Measurements from ENCODE around the gene MAP3K10.

Gene MAP3K10

DNA sequence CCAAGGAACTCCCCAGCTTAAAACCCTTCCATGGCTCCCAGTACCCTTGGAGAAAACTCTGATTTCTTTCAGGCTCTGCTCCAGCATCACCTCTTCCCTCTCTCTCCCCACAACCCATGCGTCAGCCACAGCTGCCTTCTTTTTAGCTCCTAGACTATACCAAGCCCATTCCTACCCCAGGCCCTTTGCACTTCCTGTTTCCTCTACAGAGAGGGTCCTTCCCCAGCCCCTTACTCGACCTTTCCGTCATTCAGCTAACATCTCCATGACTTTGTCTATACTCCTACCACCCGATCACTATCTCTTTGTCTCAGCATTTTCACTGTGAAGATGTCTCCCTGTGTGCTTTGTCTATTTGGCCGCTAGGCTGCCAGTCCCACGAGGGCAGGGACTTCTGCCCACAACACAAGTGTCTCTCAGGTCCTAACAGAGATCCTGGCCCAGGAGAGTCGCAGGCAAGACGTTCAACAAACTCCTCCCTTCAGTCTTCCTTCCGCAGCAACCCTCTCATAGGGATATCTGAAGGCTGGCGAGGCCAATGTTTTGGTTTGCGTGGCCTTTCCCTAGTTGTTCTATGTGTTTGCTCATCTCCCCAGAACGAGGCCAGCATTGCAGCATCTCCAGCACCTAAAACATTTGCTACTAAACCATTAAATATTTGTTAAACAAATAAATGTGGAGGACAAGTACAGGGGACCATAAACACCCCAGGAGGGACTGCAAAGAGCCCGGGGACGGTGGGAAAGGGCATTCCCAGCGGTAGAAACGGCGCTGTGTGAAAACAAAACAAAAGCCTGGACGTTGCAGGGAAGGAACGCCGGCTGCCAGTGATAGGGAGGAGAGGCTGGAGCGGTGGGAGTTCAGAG lies 34.4 kb downstream of the MAP3K10 start:
- no peaks in the 10 kb centered on the region for H3K27me3 ChIP-seq (ENCODE audit: insufficient read depth, low read length)
- no peaks in the 10 kb centered on the region for H3K4me1 ChIP-seq (ENCODE audit: insufficient read depth, low read length)
- no peaks in the 10 kb centered on the region for H3K9me3 ChIP-seq (ENCODE audit: low read length)
- no peaks in the 10 kb centered on the region for H3K36me3 ChIP-seq (ENCODE audit: insufficient read depth, low read length)
- H3K4me3 ChIP-seq (ENCODE audit: low read length), result no peak overlapping the region
- no peak overlapping the region for H2AFZ ChIP-seq (ENCODE audit: low read depth, low read length)

DNA sequence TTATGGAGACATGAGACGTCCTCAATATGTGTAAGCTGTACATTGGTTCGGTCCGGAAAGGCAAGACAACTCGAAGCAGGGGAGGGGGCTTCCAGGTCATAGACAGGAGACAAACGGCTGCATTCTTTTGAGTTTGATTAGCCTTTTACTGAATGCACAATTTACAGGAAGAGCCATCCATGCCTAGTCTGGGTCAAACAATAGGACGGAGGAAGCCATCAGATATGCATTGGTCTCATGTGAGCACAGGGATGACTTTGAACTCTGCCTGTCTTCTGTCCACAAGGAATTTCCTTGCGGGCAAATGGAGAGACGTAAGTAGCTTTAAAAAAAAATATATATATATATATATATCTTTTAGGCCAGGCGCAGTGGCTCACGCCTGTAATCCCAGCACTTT lies 37.1 kb downstream of the MAP3K10 start:
- no peak overlapping the region for H2AFZ ChIP-seq (ENCODE audit: low read depth, low read length)
- no peaks in the 10 kb centered on the region for H3K36me3 ChIP-seq (ENCODE audit: insufficient read depth, low read length)
- H3K4me1 ChIP-seq (ENCODE audit: insufficient read depth, low read length), result peaks cover 16% of the 10 kb centered on the region
- H3K27me3 ChIP-seq (ENCODE audit: insufficient read depth, low read length), result no peaks in the 10 kb centered on the region
- no peaks in the 10 kb centered on the region for H3K9me3 ChIP-seq (ENCODE audit: low read length)
- H3K4me3 ChIP-seq (ENCODE audit: low read length), result no peak overlapping the region

DNA sequence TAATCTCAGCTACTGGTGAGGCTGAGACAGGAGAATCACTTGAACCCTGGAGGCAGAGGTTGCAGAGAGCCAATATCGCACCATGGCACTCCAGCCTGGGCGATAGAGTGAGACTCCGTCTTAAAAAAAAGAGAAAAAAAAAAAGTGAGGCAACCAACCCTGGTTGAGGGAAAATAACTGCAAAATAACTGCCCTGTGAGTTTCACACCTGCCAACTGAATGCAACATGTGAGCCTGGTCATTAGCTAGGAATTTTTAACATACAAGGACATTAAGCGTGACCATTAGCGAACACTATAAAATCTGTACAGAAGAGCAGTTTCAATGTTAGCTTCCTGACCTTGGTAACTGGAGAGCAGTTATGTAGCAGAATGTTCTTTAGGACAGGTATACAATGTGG lies 37.6 kb downstream of the MAP3K10 start:
- no peak overlapping the region for H3K4me3 ChIP-seq (ENCODE audit: low read length)
- no peak overlapping the region for H2AFZ ChIP-seq (ENCODE audit: low read depth, low read length)
- no peaks in the 10 kb centered on the region for H3K36me3 ChIP-seq (ENCODE audit: insufficient read depth, low read length)
- peaks cover 16% of the 10 kb centered on the region for H3K4me1 ChIP-seq (ENCODE audit: insufficient read depth, low read length)
- H3K9me3 ChIP-seq (ENCODE audit: low read length), result no peaks in the 10 kb centered on the region
- H3K27me3 ChIP-seq (ENCODE audit: insufficient read depth, low read length), result no peaks in the 10 kb centered on the region

DNA sequence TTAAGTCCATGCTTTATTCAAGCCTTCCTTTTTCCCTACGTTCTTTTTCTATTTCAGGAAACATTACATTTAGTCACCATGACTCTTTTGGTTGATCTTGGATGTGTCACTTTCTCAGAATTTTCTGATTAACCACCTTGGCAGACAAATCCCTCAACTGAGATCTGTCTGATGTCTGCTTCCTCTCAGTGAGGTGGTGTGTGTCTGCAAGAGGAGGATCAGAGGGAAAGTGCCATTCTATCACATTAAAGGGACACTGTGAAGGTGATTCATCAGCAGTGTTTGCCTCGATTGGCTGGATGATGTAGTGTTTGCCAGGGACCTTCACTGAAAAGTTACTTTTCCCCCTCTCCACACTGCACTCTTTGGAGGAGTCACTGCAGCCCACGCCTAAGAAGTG lies 38.3 kb downstream of the MAP3K10 start:
- no peaks in the 10 kb centered on the region for H3K9me3 ChIP-seq (ENCODE audit: low read length)
- H3K36me3 ChIP-seq (ENCODE audit: insufficient read depth, low read length), result no peaks in the 10 kb centered on the region
- no peak overlapping the region for H3K4me3 ChIP-seq (ENCODE audit: low read length)
- H2AFZ ChIP-seq (ENCODE audit: low read depth, low read length), result no peak overlapping the region
- no peaks in the 10 kb centered on the region for H3K27me3 ChIP-seq (ENCODE audit: insufficient read depth, low read length)
- peaks cover 16% of the 10 kb centered on the region for H3K4me1 ChIP-seq (ENCODE audit: insufficient read depth, low read length)

DNA sequence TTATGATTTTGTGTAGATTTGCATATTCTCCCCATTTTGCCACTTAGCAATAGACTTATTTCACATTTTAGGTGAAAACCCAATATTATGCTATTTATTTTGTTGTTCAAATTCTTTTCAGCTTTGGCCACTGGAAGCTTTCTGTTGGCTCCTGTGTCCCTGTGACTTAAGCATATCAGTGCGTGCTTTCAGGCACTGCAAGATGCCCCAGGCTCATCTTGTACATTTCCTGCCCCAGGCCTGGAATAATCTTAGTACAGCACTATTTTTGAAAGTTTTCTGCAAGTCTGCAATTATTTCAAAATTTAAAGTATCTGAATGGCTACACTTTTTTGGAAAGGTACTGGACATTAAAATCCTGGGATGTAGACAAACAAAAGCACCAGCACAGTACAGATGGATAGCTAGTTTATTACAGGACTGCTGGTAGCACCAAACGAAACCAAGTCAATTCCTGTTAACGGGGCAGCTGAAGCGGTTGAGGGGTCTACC lies 38.7 kb downstream of the MAP3K10 start:
- no peak overlapping the region for H3K4me3 ChIP-seq (ENCODE audit: low read length)
- H3K27me3 ChIP-seq (ENCODE audit: insufficient read depth, low read length), result no peaks in the 10 kb centered on the region
- no peaks in the 10 kb centered on the region for H3K36me3 ChIP-seq (ENCODE audit: insufficient read depth, low read length)
- no peak overlapping the region for H2AFZ ChIP-seq (ENCODE audit: low read depth, low read length)
- H3K4me1 ChIP-seq (ENCODE audit: insufficient read depth, low read length), result peaks cover 16% of the 10 kb centered on the region
- H3K9me3 ChIP-seq (ENCODE audit: low read length), result no peaks in the 10 kb centered on the region

DNA sequence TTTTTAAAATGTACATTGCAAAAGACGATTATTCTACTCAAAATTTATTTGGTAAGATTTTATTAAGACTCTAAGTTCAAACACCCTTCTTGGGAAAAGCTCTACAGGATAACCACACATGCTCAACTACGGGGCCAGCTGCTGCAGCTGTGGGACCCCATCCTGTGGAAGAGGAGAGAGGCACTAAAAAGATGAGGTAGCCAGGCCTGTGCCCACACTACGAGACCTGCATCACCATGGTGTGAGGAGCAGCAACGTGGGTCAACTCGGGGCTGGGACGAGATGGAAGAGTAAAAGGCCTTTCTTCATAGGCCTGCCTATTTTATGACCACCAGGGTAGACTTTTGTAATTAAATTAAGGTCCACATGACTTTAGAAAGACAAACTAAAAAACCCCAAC lies 39.8 kb downstream of the MAP3K10 start:
- no peaks in the 10 kb centered on the region for H3K9me3 ChIP-seq (ENCODE audit: low read length)
- H2AFZ ChIP-seq (ENCODE audit: low read depth, low read length), result no peak overlapping the region
- H3K4me1 ChIP-seq (ENCODE audit: insufficient read depth, low read length), result peaks cover 16% of the 10 kb centered on the region
- no peaks in the 10 kb centered on the region for H3K27me3 ChIP-seq (ENCODE audit: insufficient read depth, low read length)
- peaks cover 9% of the 10 kb centered on the region for H3K36me3 ChIP-seq (ENCODE audit: insufficient read depth, low read length)
- no peak overlapping the region for H3K4me3 ChIP-seq (ENCODE audit: low read length)

DNA sequence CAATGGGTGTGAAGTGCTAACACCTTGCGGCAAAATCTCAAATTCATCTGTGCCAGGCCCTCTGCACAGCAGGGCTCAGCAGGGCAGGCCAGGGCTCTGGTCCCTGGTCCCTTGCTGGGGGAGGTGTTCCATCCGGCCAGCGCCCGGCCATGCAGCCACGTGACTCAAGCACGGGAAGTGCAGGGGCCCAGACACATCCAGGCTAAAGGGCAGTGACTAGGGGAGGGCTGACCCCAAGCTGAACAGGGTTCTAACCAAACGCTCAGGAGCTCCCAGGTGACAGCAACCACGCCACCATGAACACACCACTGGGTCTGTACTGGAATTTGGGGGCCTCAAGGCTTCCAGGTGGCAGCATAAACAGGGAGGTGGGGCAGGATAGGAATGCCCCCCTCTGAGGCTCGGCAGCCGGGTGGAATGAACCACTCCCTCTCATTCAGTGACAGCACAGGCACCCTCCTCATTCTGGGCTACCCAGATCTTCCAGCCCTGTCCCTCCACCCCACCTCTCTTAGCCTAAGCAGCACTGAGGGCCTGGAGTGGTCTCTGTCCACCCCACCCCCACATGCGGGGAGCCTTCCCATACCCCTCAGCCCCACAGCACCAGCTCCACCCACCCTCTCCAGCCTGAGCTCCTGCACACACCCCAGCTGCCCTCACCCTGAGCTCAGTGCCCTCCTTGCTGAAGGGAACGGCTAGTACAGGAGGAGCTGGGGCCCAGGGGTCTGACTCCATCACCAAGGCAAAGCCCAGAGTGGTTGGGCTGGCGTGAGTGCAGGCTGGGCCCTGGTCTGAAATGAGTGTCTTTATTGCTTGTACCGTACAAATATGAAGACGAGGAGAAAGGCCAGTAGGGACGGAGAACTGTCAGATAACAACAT lies 40.6 kb downstream of the MAP3K10 start:
- Histone ChIP-seq H2AFZ (ENCODE audit: low read depth, low read length) (no peak overlapping the region), H3K36me3 (ENCODE audit: insufficient read depth, low read length) (peaks cover 16% of the 10 kb centered on the region), H3K4me1 (ENCODE audit: insufficient read depth, low read length) (peaks cover 16% of the 10 kb centered on the region), H3K4me3 (ENCODE audit: low read length) (no peak overlapping the region), H3K27me3 (ENCODE audit: insufficient read depth, low read length) (no peaks in the 10 kb centered on the region), H3K9me3 (ENCODE audit: low read length) (no peaks in the 10 kb centered on the region)

DNA sequence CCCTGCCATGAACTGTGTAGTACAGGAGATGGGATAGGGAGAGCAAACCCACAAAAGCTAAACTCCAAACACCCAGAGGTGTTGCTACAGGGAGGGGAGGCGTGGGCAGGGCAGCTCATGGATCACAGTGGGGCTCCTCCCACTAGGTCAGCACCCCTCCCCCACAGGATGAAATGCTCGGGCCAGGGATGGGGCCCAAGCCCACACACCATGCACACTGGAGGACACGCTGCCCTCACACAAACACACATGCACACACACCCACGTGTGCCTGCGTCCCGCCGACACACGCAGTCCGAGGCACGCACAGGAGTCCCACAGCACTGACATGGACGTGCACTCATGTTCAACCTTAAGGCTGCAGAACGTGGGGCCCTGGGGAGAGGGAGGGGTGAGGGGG lies 41.3 kb downstream of the MAP3K10 start:
- no peaks in the 10 kb centered on the region for H3K9me3 ChIP-seq (ENCODE audit: low read length)
- H3K36me3 ChIP-seq (ENCODE audit: insufficient read depth, low read length), result peaks cover 20% of the 10 kb centered on the region
- H3K4me1 ChIP-seq (ENCODE audit: insufficient read depth, low read length), result peaks cover 16% of the 10 kb centered on the region
- H3K4me3 ChIP-seq (ENCODE audit: low read length), result no peak overlapping the region
- no peaks in the 10 kb centered on the region for H3K27me3 ChIP-seq (ENCODE audit: insufficient read depth, low read length)
- H2AFZ ChIP-seq (ENCODE audit: low read depth, low read length), result no peak overlapping the region

DNA sequence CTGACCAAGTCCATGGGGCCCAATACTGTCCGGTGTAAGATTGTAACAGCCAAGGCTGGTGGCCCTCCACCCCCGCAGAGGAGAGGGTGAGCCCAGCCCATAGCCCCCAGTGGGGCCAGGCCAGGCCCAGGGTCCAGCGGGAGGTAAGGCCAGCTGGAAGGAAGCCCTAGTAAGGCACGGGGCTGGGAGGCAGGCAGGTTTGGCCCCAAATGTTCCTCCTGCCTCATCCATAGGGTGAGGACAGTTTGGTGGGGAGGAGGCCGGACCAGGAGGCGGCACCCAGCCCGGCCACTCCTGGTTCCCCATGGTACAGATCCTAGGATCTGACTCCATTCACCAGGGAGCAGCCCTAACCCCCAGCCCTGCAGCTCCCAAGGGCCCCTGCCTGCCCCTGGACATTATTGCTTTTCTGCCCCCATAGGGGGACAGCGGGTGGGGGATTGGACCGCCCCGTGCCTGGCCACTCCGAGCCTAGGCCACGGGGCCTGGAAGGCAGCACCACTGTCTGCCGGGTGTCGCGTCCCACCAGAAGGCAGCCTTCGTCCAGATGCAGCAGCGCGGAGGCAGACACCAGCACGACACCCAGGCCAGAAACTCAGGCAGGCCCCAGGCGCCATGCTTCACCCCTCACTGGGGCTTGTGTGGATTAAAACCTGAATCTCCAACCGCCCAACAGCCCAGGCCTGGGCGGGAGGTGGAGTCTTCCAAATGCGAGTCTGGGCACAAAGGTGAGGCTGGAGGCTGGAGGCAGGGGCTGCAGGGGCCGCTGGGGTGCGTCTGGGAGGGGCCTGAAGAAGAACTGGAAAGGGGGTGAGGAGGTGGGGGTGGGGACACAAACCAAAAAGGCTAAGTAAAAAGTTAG lies 42.0 kb downstream of the MAP3K10 start:
- no peak overlapping the region for H2AFZ ChIP-seq (ENCODE audit: low read depth, low read length)
- no peaks in the 10 kb centered on the region for H3K27me3 ChIP-seq (ENCODE audit: insufficient read depth, low read length)
- H3K36me3 ChIP-seq (ENCODE audit: insufficient read depth, low read length), result peaks cover 27% of the 10 kb centered on the region
- no peak overlapping the region for H3K4me3 ChIP-seq (ENCODE audit: low read length)
- no peaks in the 10 kb centered on the region for H3K9me3 ChIP-seq (ENCODE audit: low read length)
- peaks cover 16% of the 10 kb centered on the region for H3K4me1 ChIP-seq (ENCODE audit: insufficient read depth, low read length)

DNA sequence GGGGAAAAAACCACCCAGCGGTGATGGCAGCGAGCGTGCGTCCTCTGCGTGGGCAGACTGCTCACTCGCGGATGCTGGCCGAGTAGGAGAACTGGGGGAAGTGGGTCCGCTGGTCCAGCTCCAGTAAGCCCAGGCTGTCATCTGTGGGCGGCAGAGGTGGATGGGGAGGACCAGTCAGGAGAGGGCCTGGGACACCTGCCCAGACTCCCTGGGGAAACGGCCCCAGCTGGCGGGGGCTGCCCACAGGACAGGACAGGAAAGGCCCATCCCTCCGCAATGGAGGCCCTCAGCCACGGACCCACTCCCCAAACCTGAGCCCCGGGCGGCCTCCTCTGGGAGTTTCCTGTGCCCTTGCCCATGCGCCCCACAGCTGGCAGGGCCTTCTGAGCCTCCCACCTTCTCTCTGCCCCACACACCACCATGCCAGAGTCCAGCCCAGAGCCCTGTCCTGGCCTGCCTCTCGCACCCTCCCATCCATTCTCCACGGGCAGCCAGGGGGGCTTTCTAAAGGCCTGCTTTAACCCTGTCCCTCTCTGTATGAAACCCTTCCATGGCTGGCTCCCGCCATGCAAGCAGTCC lies 42.7 kb downstream of the MAP3K10 start:
- H3K9me3 ChIP-seq (ENCODE audit: low read length), result no peaks in the 10 kb centered on the region
- H2AFZ ChIP-seq (ENCODE audit: low read depth, low read length), result no peak overlapping the region
- peaks cover 16% of the 10 kb centered on the region for H3K4me1 ChIP-seq (ENCODE audit: insufficient read depth, low read length)
- peaks cover 33% of the 10 kb centered on the region for H3K36me3 ChIP-seq (ENCODE audit: insufficient read depth, low read length)
- H3K4me3 ChIP-seq (ENCODE audit: low read length), result no peak overlapping the region
- no peaks in the 10 kb centered on the region for H3K27me3 ChIP-seq (ENCODE audit: insufficient read depth, low read length)

DNA sequence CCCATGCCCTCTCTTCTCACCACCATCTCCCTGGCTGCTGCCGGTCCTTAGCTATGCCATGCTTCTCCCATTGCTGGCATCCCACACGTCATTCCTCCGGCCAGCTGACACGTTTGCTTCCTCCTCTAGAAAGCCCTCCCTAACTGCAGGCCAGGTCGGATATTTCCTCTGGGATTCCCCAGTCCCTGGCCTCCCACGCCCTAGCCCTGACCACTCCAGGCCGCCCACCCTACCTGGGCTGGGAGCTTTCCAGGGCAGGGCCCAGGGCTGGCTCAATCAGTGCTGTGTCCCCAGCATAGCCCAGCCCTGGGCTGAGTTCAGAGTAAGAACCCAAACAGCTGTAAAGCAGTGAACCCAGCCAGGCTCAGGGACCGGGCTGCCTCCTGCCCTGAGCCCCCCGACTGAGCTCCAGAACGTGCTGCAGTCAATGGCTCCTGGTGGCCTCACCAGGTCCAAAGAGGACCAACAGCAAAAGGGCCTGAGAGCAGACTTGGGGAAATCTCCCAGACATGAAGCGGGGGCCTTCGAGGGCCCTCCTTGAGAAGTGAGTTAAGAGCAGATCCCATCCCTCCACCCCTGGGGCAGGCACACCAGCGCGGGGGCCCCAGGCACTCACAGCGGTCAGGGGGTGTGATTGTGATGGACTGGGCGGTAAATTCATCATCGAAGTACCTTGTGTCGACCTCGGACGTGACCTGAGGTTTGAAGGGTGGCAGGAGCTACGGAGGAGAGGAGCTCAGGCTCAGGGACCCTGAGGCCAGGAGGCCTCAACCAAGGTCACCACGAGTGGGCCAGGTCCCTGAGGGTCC lies 43.4 kb downstream of the MAP3K10 start:
- no peak overlapping the region for H2AFZ ChIP-seq (ENCODE audit: low read depth, low read length)

More for the DNA sequence above, 43.4 kb downstream of the MAP3K10 start:
- no peaks in the 10 kb centered on the region for H3K27me3 ChIP-seq (ENCODE audit: insufficient read depth, low read length)
- no peak overlapping the region for H3K4me3 ChIP-seq (ENCODE audit: low read length)
- no peaks in the 10 kb centered on the region for H3K9me3 ChIP-seq (ENCODE audit: low read length)
- peaks cover 40% of the 10 kb centered on the region for H3K36me3 ChIP-seq (ENCODE audit: insufficient read depth, low read length)
- H3K4me1 ChIP-seq (ENCODE audit: insufficient read depth, low read length), result peaks cover 16% of the 10 kb centered on the region
